ENCODE results near the gene P2RY2. TPM values are rescaled to one million over a fixed set of nuclear protein-coding genes. Genes with fewer than 3 reads are reported as not detected.
A peak's percentile ranks its signal among the peaks of the same experiment; 100 is the strongest.

Gene P2RY2
- total and polyA plus RNA-seq, 7 donors: 0.16 to 6.2 (median 3.6) TPM; not detected in 3

GRCh38 chr11:73210916-73211667, 7.0 kb upstream of the P2RY2 start:
- peak; percentile 11 for DNase-seq
- TF ChIP-seq CTCF (IDR thresholded peaks at IDR 0.05): no peak
- TF ChIP-seq EP300 (IDR thresholded peaks at IDR 0.05): no peak
- TF ChIP-seq POLR2A (IDR thresholded peaks at IDR 0.05): no peak
- TF ChIP-seq POLR2AphosphoS5 (IDR thresholded peaks at IDR 0.05): no peak
- no peaks in the 10 kb centered on the region for H3K36me3 ChIP-seq
- no peaks in the 10 kb centered on the region for H3K9me3 ChIP-seq
- no peaks in the 10 kb centered on the region for H3K27me3 ChIP-seq
- WGBS, 2 donors: 83 to 87% methylated on average over 4 of the region's 4 CpGs
- intact Hi-C loops (cut with DNase I): no loop called here
- H3K4me3 ChIP-seq: no peak overlapping the region
- H3K27ac ChIP-seq: no peak overlapping the region
- no peaks in the 10 kb centered on the region for H3K4me1 ChIP-seq

GRCh38 chr11:73213196-73214143, 4.6 kb upstream of the P2RY2 start:
- Histone ChIP-seq H3K4me3 (no peak overlapping the region), H3K27me3 (peaks cover 0 to 4% (median under 1%) of the 10 kb centered on the region in 3 donors), H3K9me3 (no peaks in the 10 kb centered on the region), H3K4me1 (peaks cover 0 to 9% (median 8%) of the 10 kb centered on the region in 4 donors), H3K27ac (no peak overlapping the region), H3K36me3 (no peaks in the 10 kb centered on the region)
- intact Hi-C loops (cut with DNase I): no loop called here
- TF ChIP-seq EP300 (IDR thresholded peaks at IDR 0.05) (no peak), POLR2A (IDR thresholded peaks at IDR 0.05) (no peak), POLR2AphosphoS5 (IDR thresholded peaks at IDR 0.05) (no peak), CTCF (IDR thresholded peaks at IDR 0.05) (no peak)
- WGBS, 2 donors: 91 to 92% methylated on average over 8 of the region's 8 CpGs
- peak; percentile 46 for DNase-seq

- Histone ChIP-seq H3K4me3 (no peak overlapping the region), H3K27ac (no peak overlapping the region), H3K27me3 (peaks cover 0 to 20% (median 19%) of the 10 kb centered on the region in 3 donors), H3K4me1 (peaks cover 0 to 15% (median 12%) of the 10 kb centered on the region in 4 donors), H3K9me3 (no peaks in the 10 kb centered on the region), H3K36me3 (no peaks in the 10 kb centered on the region)
- 92% methylated on average over 5 of the region's 5 CpGs for WGBS, 2 donors
- intact Hi-C loops (cut with DNase I): no loop called here
- peak; percentile 38 for DNase-seq
- TF ChIP-seq POLR2AphosphoS5 (IDR thresholded peaks at IDR 0.05) (no peak), POLR2A (IDR thresholded peaks at IDR 0.05) (no peak), EP300 (IDR thresholded peaks at IDR 0.05) (no peak), CTCF (IDR thresholded peaks at IDR 0.05) (no peak)
These were observed 2.6 kb upstream of the P2RY2 start for GRCh38 chr11:73215191-73216134.

GRCh38 chr11:73216465-73216864, 1.6 kb upstream of the P2RY2 start:
- Histone ChIP-seq H3K27me3 (peaks cover 0 to 21% (median 20%) of the 10 kb centered on the region in 3 donors), H3K4me3 (no peak overlapping the region), H3K9me3 (no peaks in the 10 kb centered on the region), H3K27ac (no peak overlapping the region), H3K4me1 (peaks cover 0 to 15% (median 12%) of the 10 kb centered on the region in 4 donors), H3K36me3 (no peaks in the 10 kb centered on the region)
- TF ChIP-seq POLR2A (IDR thresholded peaks at IDR 0.05) (no peak), CTCF (IDR thresholded peaks at IDR 0.05) (no peak)
- 88 to 94% methylated on average over 2 of the region's 2 CpGs for WGBS, 2 donors
- intact Hi-C loops (cut with DNase I): no loop called here
- no peak for DNase-seq

Measured in sigmoid colon (tissue), 7 donors.